Uterus (tissue), 2 donors: ENCODE measurements around the gene LCN9.
"Not testable (repeated sequence)": the region's sequence is repeated elsewhere in the genome, so short reads cannot be mapped to it uniquely, and the experiment has no call there.

Experiments
- POLR2A ChIP-seq, 2 donors: fragments of 450-650 bp; IDR thresholded peaks; one replicate each; pipeline ENCODE4 v1.6.1; 2016; ENCODE audit warnings: antibody characterized with exemption in 2 of 2, mild to moderate bottlenecking in 1 of 2, moderate library complexity in 1 of 2
- TF ChIP-seq, protein P1 (sequence below), 4 experiments: fragments of 200-600 bp in 2 of 4; fragments of 450-650 bp in 2 of 4; sonication (generic) in 2 of 4; IDR thresholded peaks; one replicate each; pipeline ENCODE4 v1.5.1; 2016 to 2019; ENCODE audit warnings: antibody characterized with exemption in 4 of 4, mild to moderate bottlenecking in 2 of 4, moderate library complexity in 1 of 4

- TF ChIP-seq, protein P1, sequence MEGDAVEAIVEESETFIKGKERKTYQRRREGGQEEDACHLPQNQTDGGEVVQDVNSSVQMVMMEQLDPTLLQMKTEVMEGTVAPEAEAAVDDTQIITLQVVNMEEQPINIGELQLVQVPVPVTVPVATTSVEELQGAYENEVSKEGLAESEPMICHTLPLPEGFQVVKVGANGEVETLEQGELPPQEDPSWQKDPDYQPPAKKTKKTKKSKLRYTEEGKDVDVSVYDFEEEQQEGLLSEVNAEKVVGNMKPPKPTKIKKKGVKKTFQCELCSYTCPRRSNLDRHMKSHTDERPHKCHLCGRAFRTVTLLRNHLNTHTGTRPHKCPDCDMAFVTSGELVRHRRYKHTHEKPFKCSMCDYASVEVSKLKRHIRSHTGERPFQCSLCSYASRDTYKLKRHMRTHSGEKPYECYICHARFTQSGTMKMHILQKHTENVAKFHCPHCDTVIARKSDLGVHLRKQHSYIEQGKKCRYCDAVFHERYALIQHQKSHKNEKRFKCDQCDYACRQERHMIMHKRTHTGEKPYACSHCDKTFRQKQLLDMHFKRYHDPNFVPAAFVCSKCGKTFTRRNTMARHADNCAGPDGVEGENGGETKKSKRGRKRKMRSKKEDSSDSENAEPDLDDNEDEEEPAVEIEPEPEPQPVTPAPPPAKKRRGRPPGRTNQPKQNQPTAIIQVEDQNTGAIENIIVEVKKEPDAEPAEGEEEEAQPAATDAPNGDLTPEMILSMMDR (IDR thresholded peaks at IDR 0.05), result not testable (repeated sequence)
- not testable (repeated sequence) for TF ChIP-seq POLR2A (IDR thresholded peaks at IDR 0.05)
These were observed 9.7 kb downstream of the LCN9 start for GRCh38 chr9:135672786-135673185.
